GM18951 (cell line): ENCODE data around the gene SIPA1L2.

ENCODE experiments used
- POLR2A ChIP-seq: IDR thresholded peaks from 4 replicates; pipeline ENCODE4 v1.6.1; 2011; ENCODE audit warnings: mild to moderate bottlenecking; ENCODE audit not compliant: insufficient read length, insufficient read depth; ENCODE audit errors: extremely low read depth
- in situ Hi-C: fragments of 300-500 bp; cut with MboI; formaldehyde crosslinking; loops from one replicate; pipeline ENCODE4 v1.12.0; 2022; ENCODE audit warnings: low sequenced_read_pairs, mixed read lengths, inconsistent platforms; ENCODE audit not compliant: unreplicated experiment

SIPA1L2 gene

DNA sequence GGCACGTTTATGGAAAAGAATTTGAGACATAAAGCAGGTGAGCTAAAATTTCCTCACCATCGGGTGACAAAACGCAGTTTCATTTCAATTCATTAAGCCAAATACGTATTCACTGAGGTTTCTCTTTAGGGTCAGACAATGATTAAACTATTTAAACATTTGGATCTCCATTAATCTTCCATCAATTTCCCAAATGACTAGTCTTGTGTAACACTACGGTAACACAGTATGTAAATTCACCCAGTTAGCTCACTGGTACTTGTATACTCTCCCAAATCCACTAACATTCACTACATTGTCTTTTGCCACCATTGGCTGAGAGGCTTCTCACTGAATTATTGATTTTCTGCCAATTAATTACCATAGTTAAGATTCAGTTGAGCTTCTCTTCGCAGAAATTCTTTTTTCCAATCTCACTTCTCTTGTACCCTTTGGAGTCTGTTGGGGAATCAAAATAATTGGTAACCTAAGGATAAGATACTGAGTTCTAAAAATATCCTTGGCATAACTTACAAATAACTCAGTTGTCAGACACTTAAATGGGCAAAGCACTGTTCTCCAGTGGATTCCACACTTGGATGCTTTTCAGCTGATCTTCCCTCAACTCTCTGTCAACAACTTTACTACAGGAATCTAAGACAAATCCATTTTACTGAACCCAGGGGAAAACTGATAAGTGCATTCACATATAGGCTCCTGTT is 40.7 kb downstream of the SIPA1L2 start:
- in situ Hi-C loops: no loop called here
- no peak for TF ChIP-seq POLR2A

DNA sequence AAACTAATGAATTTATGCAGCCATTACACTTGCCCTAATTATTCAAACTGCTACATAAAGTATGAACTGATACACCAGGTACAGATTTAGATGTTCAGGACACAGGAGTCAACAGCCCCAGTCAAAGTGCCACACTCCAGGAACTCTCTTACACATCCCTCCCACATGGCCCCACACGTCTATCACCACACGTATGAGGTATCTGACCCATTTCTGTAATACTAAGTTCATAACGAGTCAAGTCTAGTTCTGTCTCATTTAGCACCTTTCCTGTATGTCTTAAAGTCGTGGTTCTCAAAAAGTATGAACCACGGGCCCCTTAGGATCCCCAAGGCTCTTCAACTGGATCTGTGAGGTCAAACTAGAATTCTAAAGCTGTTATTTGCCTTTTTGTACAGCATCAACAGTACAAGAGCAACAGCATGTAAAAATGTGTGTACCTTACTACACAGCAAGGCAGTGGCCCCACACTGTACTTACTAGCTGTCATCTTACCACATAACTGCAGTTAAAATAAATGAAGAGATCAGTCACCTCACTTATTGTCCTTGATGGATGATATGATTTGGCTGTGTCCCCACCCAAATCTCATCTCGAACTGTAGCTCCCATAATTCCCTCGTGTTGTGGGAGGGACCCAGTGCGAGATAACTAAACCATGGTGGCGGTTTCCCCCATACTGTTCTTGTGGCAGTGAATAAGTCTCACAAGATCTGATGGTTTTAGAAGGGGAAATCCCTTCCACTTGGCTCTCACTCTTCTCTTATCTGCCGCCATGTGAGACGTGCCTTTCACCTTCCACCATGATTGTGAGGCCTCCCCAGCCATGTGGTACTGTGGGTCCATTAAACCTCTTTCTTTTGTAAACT is 42.6 kb downstream of the SIPA1L2 start:
- no peak for TF ChIP-seq POLR2A
- in situ Hi-C loops: no loop called here

DNA sequence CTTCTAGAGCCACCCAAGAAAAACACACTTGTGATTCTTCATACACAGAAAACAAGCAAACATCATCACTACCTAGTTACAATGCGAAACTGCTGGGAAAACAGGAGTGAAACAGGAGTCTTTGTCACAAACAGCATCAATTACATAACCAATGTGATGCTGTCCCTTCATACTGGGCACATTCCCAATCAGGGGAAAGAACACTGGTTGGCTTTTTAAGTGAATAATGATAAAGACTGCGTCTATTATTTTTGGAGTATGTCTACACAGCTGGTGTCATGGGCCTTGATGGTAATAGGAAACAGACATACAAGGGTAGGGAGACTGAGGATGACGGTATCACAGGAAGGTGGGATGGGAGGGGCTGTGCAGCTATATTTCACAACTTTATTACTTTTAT is 43.3 kb downstream of the SIPA1L2 start:
- in situ Hi-C loops: no loop called here
- TF ChIP-seq POLR2A: no peak

DNA sequence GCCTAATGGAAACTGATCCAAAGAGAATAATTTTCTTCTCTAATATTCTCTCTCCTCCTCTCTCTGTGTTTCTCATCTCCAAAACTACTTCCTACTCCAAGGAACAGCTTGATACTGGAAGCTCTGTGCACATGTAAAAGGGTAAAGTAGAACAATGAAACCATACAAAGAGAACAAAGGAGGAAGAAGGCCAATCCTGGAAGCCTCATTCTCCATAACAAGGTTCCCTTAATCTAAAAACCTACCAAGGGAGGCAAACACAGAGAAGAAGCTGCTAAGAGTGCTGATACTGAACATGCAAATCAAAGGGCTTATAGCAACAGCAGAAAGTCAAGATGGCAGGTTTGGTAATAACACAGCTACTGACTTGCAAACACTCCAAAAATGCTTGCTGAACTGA is 44.4 kb downstream of the SIPA1L2 start:
- in situ Hi-C loops: no loop called here
- no peak for TF ChIP-seq POLR2A

DNA sequence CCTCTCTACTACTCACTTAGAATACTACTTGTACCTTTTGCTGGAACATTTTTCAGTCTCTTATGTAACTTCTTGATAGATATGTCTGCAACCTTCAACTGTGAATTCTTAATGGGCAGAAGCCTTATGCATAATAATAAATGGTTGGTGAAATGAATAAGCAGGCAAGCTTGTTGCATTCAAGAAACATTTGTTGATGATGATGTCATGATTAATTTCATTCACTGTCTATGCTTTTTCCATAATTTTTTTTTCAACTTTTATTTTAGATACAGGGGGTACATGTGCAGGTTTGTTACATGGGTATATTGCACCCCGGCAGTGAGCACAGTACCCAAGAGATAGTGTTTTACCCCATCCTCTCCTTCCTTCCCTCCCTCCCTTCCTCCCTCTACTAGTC is 48.0 kb downstream of the SIPA1L2 start:
- no peak for TF ChIP-seq POLR2A
- in situ Hi-C loops: no loop called here
